Activated CD4-positive, alpha-beta T cell treated with anti-CD3 and anti-CD28 coated beads for 4 hours (primary cell): ENCODE results near the gene C1RL.

ENCODE experiments used
- DNase-seq, 2 donors: peaks; one replicate each; pipeline ENCODE4 v3.0.0-alpha.2; 2020

Gene C1RL

DNA sequence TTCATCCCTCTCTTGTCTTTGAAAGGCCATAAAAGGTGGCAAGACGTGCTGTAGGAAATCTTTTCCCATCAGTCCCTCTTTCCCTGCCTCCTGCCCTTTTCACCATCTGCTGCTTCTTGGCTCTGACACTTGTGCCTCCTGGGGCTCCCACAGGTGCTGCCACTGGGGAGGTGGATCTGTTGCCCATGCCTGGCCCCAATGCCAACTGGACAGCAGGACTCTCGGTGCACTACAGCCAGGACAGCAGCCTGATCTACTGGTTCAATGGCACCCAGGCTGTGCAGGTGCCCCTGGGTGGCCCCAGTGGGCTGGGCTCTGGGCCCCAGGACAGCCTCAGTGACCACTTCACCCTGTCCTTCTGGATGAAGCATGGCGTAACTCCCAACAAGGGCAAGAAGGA, 27.7 kb upstream of the C1RL start:
- no peak for DNase-seq

DNA sequence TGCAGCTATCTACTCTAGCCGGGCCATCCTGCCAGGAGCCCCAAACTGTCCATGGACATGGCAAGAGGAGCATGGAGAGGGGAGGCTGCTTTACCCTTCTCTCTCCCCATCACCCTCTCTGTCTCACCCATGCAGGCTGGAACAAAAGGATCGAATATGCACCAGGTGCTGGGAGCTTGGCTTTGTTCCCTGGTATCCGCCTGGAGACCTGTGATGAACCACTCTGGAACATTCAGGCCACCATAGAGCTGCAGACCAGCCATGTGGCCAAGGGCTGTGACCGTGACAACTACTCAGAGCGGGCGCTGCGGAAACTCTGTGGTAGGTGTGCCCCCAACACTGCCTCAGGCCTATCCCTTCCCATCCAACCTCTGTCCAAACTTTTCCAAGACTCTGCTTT, 27.1 kb upstream of the C1RL start:
- DNase-seq, result no peak

DNA sequence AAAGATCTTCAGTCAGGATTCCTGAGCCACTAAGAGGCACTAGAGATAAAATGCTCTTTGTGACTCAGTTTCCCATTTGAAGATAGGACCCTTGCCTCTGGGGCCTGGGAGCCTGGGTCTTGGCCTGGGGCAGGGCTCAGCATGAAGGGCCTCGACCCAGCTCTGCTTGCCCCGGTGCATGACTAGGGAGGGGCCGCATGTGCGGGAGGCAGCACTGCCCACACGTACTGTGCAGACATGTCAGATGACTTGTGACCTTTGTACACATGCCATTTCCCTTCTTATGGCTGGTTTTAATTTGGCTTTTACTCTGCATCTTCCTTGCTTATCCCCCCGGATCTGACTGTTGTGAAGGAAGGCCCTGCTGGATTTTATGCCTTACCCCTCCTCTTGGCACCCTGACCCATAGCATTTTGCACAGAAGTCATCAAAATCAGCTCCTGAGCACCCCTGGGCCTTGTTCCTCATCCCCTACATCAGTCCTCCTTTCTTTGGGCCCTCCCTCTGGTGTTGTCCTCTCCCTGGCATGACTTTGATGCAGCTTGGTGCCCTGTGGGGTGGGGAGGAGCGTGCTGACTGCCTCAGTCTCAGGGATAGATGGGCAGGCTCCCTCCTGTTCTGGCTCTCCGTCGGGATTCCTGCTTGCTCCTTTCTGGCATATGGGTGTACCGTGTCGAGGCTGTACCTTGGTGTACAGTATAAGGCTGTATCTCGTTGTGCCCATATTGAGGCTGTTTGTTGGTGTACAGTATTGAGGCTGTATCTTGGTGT, 25.6 kb upstream of the C1RL start:
- DNase-seq, result no peak

DNA sequence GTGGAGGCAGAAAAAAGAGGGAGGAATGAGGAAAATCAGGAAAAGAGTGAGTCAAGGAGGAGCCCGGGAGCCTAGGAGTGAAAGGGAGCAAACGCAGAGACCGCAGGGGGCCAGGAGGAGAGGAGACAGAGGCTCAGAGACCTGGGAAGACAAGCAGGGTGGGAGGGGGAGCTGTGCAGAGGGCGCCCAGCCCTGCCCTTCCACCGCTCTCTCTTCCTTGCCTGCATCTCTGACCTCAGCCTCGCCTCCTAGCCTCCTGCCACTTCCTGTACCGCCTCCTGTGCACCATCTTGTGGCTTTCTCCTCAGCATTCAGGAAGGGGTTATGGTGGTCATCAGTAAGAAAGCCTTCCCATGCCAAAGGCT, 22.5 kb upstream of the C1RL start:
- peak in 1 of 2 donors; percentile 13 for DNase-seq

DNA sequence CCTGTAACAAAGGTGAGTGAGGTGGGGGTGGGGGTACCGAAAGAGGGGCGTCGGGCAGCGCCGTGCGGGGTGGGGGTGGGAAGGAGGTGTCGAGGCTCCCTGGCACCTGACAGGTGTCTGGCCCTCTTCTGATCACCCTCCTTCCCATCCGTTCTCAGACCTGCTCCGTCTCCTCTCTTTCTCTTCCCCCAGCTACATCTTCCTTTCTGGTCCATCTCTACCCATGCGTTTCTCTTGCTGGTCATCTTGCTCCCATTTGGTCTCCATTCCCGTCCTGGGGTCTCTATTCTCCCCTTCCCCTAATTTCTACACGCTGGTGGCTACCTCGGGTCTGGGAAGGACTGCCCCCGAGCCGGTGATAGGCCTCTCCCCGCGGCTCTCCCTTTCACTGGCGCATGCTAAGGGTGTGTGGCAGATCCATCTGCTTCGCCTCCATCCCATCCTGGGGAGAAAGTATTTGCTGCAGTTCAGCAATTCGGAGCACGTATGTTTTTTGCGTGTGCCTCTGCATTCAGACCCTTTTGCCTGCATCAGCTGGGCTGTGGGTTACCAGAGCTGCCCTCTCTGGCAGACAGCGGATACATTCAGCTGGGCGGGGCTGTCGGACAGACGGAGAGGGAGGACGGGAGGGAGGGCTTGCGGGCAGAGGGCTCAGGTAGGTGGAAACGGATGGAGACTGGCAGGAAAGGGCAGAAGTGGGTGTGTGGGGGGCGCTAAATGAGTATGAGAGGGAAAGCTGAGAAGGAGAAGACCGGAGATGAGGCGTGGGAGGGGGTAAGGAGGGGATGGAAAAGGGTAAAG, 21.9 kb upstream of the C1RL start:
- peak; percentile 33 to 52 for DNase-seq

DNA sequence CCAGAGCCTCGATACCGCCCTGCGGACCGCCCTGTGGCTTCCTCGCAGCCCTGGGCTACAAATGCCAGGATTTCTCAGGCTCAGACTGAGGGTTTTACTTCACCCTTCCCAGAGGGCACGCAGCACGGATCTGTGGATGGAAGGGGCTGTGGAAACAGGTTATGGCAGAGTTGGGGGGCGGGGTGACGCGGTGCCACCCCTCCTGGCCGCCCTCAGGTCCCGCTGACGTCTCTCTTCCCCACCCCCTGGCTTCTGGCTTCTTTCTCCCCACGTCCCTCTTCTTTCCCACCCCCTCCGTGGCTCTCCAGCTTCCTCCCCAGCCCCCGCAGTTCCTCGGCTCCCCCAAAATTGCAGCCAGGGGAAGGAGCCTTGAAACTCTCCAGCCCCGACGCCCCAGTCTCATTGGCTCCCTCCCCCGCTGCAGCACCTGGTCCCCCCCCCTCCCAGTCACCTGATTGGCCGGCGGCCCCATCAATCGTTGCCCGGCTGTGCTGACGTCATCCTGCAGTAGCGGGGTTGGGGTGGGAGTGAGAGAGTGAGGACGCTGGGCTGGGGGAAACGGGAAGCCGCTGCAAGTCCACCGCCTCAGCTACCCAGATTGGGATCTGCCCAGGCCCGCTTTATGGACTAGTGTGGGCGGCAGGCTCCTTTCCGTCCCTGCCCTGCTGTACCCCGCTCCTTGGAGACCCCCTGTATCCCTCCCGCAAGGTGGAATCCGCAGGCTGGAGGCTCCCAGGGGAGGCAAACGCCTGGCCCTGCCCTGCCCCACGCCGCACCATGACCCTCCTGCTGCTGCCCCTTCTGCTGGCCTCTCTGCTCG, 21.1 kb upstream of the C1RL start, which contains the start of gene CLSTN3:
CLSTN3 (plus strand) TSS at position 500 of the 820 bp plus-strand sequence; CDS start at position 778, 278 bp downstream.
- DNase-seq, result peak; percentile 84 to 86

DNA sequence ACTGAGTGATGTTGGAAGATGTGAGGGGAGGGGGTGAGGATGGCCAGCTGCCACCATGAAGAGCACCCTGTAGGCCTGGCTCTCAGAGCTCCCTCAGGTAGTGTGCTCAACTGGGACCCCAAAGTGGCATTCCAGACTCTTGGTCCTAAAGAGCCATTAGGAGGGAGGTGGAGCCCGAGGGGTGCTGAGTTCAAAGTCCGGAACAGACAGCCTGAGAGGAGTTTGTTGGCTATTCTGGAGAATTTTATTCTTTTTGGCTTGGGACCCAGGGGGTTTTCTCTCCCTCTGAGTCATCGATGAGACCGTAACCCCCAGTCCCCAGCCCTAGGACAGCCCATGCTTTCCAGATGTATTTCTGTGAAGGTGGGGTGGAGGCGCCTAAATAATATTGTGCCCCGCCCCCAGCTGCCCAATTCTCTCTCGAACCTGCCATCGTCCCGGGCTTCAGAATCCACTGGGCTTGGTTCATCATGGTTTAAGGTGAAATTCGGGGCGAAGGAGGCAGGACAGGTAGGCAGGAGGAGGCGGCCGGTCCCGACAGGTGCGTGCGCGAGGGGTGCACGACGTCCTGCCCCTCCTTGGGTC, 20.4 kb upstream of the C1RL start:
- no peak for DNase-seq

DNA sequence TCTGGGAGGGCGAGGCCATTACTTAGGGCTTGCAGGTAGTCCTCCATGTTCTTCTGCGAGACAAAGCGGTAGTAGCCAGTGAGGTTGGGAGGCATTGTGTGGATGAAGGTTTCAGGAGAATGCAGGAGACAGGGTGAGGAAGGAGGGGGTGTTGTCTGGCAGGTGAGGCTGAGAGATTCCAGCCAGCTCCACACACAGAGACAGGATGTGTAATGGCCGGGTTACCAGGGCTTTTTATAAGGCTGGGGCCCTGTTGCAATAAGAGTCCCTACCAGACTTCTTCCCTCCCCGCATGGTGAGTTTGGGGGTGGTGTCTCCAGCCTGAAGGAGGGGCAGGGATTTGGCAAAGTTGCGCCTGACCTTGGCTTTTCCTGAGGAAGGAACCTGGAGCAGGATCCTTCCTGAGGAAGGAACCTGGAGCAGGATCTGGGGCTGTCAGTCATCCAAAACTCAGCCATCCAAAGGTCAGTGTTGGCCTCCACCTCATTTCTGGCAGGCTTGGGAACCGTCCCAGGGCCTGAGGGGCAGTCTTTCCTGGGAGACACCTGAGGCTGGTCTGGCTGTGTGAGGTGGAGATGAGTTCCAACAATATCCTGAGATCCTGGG, 19.8 kb upstream of the C1RL start, which contains the start of gene RBP5:
RBP5 (minus strand) TSS at position 209 of the 606 bp plus-strand sequence; CDS start at position 95, 114 bp downstream.
- DNase-seq, result no peak

DNA sequence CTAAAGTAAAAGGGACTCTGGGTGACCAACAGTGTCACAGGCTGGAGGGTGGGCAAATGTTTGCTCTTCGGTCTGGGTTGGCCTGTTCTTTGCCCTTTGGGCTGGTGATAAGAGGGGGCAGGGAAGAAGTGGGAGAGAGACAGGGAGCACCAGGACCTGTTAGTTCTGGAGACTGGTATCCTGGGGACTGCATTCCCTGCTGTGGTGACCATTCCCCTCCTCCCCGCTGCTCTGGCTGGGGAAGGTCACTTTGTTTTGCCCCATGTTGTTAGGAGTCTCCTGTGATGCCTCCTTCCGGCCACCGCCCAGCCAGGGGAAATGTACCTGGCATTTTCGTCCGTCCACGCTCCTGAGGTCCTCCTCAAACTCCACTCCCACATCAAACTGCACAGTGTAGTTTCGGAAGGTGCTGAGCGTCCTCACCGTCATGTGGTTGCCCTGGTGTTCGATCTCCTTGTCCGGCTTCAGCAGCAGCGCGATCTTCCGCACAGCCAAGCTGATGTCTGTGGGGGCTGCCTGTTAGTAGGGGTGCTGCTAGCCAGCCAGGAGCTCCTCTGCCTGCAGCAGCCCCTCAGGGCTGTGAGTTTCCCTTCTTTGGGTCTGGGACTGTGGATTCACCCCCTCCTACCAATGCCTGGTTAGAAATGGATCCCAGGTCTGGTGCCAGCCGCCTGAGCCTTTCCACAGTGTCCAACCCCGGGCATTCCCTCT, 19.1 kb upstream of the C1RL start:
- no peak for DNase-seq

DNA sequence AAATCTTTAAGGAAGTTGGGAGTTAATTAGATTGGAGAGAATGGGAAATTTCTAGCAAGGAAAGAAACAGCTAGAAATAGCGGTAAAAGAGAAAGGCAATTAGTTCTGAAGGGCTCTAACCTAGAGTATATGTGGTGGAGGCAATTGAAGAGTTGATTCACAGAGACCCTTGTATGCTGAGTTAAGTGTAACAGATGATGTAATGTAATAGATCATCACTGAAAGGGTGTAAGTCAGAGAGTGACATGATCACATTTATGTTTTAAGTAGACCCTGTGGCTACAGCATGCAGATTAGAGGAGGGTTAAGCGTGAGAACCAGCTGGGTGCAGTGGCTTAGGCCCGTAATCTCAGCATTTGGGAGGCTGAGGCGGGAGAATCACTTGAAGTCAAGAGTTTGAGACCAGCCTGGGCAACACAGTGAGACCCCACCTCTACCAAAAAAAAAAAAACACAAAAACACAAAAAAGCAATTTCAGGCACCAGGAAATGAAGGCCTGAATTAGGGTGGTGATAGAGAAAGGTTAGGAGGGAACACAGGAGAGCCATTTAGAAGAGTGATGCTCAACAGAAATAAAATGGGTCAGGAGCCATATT, 16.7 kb upstream of the C1RL start:
- DNase-seq, result no peak

DNA sequence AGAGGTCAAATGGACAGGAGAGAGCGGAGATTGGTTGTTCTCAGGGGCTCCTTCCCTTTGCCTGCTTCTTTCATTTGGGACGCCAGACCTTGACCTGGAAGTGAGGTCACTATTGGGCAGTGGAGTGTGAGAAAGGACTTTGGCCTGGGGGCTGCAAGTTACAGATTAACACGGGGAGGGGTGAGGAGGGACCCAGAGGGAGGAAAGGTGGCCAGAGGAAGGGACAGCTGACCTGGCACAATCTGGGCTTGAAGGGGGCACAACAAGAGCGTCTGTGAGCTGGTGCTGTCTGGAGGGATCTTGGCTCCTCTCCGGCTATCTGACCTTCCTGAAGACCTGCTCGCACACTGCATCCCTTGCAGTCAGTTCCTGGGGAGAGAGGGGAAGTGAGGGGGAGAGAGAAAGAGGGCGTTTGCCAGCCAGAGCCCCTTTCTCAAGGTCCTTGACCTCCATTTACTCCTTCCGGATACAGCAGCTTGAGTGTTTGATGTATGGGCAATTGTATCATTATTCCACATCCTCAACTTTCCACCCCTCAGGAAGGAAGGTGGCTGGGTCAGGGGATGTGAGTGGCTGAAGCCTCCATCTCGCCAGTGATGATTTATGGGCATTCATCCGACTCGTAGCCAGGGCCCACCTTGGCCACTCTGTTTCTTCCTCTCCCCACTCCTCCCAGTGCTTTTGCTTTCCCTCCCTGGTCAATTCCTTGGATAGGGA, 14.9 kb upstream of the C1RL start:
- no peak for DNase-seq

DNA sequence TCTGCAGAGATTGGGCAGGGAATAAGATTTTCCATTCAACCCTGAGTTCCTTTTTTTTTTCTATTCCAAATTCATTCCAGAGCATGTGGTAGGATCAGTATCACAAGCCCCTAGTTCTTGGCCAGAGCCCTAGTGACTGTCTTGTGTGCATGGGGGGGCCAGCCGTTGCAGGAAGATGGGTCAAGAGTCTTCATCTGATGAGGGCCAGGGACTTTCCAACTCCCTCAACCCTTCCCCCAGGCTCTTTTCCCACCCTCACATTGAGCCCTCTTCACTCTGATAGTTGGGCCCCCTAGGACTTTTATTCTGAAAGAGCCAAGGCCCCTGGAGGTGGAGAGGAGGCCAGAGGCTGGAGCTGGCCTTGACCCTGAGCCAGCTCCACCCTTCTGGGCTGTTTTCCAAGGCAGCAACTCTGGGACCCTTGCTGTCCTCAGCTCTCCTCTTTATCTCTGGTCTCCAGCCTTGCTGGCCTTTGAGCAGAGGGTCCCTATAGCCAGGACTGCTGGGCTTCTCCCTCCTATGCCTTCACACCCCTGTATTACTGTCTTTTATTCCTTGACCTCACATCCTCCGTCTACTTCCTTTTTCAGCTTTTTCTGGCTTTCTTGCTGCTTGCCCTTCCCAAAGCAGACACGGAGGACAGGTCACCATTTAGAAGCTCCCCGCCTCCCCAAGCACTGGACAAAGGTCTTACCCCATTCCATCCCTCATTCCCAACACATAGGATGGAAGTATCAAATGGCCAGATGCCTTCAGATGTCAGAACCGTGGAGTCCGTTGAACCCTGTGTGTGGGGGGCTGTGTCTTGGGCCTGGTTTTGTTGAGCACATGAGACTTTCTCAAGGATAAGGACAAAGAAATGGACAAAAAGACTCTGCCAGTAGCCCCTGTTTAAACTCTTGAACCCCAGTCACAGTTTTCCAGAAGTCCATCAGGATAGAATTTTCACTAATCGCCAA, 14.1 kb upstream of the C1RL start:
- no peak for DNase-seq

DNA sequence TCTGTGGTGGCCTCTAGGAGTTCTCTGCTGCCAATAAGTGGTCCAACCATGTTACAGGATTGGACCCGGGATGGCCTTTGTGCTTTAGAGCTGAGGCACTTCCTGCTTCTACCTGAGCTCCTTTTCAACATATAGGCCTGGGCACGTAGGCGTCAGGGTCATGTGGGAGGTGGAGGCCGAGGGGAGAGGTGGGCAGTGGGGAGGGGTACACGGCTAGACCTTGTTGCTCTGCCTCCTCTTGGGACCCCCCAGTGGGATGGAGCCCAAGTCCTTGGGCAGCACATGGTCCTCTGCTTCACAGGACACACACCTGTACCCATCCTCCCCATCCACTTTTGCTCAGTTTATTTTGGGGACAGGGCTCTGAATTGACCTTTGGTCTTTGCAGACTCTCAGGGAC, 12.3 kb upstream of the C1RL start:
- no peak for DNase-seq

DNA sequence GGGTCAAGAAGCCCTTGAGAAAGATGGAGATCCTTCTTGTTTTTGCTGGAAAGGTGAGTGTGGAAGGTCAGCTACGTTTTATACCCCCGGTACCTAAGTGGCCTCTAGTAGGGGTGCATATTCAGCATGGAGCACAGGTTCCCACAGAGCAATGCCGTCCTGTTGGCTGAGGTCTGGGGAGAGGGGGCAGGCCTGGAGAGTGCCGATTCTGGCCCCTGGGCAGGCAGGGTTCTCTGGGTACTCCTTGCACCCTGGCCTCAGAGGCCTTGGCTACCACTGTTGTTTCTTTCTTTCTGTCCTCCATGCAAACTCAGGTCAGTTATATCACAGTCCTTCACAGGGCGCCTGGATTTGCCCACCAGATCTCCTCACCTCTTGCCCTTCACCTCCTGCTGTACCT, 11.2 kb upstream of the C1RL start:
- no peak for DNase-seq

DNA sequence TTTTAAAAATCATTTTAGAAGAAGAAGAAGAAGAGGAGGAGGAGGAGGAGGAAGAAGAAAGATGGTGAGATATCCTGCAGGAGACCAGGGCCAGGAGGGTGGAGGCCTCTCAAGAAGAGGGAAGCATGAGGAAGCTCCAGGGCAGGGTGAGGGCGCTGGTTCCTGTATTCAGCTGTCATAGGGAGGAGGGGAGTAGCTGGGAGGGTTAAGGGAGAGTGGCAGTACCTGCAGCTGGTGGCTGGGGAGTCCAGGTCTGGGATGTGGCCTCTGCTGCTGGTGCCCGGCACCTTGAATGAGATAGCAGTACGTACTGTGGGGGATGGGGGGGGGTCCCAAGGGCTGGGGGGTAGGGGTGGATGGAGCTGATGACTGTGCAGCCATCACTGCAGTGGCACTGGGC, 9.9 kb upstream of the C1RL start:
- DNase-seq, result no peak

DNA sequence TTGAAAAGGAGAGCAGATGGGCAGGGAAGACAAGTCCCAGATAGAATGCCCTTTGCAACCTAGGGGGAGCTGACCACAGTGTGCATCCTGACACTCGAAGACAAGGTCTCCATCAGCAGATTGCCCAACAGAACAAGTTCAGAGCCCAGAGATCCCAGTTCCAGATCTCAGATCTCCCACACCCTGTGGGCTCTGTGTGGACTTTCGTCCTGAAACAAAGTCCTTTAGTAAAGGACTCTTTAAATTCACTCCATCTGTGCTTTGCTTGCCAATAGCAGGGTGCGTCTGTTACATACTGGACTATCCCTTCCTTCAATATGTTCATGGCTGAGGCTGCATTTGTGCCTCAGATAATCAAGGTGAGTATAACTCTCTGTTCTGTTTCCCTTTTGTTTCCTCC, 8.7 kb upstream of the C1RL start:
- no peak for DNase-seq

DNA sequence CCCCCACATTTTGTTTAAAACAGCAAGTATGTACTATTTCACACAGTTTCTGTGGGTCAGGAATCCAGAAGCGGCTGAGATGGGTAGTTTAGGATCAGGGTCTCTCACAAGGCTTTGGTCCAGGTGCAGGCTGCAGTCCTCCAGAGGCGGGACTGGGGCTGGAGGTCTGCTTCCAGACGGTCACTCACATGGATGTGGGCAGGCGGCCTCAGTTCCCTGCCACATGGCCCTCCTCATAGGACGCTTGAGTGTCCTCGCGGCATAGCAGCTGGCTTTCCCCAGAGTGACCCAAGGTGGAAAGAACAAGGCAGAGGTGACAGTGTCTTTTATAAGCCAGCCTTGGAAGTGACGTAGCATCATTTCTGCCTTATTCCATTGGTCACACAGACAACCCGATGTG, 7.9 kb upstream of the C1RL start:
- no peak for DNase-seq

DNA sequence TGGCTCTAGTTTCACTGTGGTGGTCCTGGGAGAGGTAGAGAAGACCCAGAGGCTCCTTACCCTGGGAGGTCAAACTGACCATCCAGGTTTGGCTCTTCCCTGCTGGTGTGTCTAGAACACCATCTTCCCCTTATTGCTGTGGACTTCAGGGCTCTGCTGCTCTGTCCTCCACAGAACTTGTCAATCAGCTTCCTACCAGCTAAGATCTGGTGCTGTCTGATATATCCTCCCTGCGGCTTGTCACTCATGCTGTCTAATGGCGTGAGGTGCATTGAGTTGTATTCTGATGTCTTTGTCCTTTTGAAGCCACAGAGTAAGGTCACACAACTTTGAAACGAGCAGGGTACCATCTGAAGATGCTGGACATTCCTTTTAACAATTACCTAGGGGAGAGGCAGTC, 7.2 kb upstream of the C1RL start:
- DNase-seq, result no peak

DNA sequence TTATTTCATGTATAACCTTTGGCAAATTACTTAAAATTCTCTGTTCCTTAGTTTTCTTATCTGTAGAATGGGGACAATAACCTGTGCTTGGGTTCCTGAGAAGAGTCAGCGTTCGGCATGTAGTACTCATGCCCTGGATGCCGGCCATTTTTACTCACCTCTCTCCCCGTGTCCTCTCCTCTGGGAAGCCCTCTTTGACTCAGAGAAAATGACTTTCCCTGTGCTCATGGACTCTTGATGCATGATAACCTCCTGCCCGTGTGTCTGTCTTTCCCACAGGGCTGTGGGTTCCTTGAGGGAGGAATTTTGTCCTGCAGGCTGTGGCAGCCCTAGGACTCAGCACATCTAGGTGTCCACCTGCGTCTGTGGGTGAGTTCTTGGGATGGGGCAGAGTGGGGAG, 5.8 kb upstream of the C1RL start:
- DNase-seq, result no peak

DNA sequence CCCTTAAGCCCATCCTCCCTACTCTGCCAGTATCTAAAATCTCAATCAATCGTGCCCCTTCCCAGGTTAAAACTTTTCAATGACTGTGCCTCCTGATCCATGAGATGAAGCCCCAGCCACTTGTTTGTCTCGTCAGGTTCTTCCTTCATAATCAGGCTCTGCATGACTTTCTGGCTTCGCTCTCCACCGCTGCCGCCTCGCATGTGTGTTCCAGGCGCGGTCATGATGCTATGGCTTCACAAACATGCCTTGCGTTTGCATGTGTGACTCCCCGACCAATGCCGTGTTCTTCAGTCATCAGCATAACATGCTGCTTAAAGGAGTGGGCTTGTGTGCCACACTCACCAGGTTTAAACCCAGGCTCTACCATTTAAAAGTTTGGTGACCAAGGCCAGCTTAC, 5.0 kb upstream of the C1RL start:
- no peak for DNase-seq
